HepG2 (cell line): Measurements from ENCODE around the gene OPN1SW. TPM values are rescaled to one million over a fixed set of nuclear protein-coding genes. Genes with fewer than 3 reads are reported as not detected.

Source experiments
- ATAC-seq: fragments of 200-7000 bp; cut with Tn5 transposase; 3 replicates; pipeline ENCODE4 v1.9.1; 2020; ENCODE audit warnings: mild to moderate bottlenecking, moderate library complexity
- BruUV-seq: library from RNA; stranded (reverse); fragments of 400-500 nt; replicated peaks from 2 replicates; lab custom pipeline; 2021; lab: Mats Ljungman, UMichigan
- CTCF ChIA-PET: fragments of 300-600 bp; formaldehyde crosslinking; extraction: SDS; loops from one replicate; lab custom pipeline; 2021; ENCODE audit warnings: low total read pairs, inconsistent platforms, low intra/inter-chr PET ratio; lab: Yijun Ruan, JAX
- POLR2A ChIA-PET: fragments of 350-600 bp; sonication (Branson Sonifier 250); formaldehyde crosslinking; loops from one replicate; lab custom pipeline; 2020; ENCODE audit warnings: antibody characterized with exemption, inconsistent platforms; lab: Yijun Ruan, JAX
- DNase-seq: peaks from one replicate; pipeline ENCODE4 v3.0.0-alpha.2; 2015; ENCODE audit warnings: low spot score
- FAIRE-seq: peaks from 3 replicates; lab custom pipeline; 2011; peaks lifted over from hg19 to GRCh38; lab: Jason Lieb, UNC
- H2AFZ ChIP-seq: one replicate; pipeline ENCODE4 v1.6.1; 2011; ENCODE audit warnings: low read length, inconsistent platforms
- H3K27ac ChIP-seq: fragments of 300-600 bp; 3 replicates; pipeline ENCODE4 v1.8.0; 2011; ENCODE audit warnings: mixed run types, mild to moderate bottlenecking, mixed read lengths, low read length, inconsistent platforms; ENCODE audit not compliant: insufficient read depth; ENCODE audit errors: extremely low read length
- H3K27me3 ChIP-seq, 2 experiments: fragments of 200-600 bp in 1 of 2; 2 replicates in 1 of 2; 3 replicates in 1 of 2; pipeline versions ENCODE4 v1.6.0 to v1.8.0; 2011; ENCODE audit warnings: low read length in 2 of 2, mild to moderate bottlenecking in 2 of 2, moderate library complexity in 2 of 2, inconsistent platforms in 1 of 2; ENCODE audit not compliant: insufficient read depth in 2 of 2, control insufficient read depth in 1 of 2
- H3K36me3 ChIP-seq, 2 experiments: fragments of 200-600 bp in 1 of 2; replicated peaks in 1 of 2; 2 replicates in 1 of 2; 3 replicates in 1 of 2; pipeline versions ENCODE4 v1.5.1 to v1.8.0; 2011; ENCODE audit warnings: low read length in 2 of 2, inconsistent platforms in 1 of 2; ENCODE audit not compliant: insufficient read depth in 2 of 2, control insufficient read depth in 1 of 2
- H3K4me1 ChIP-seq: 2 replicates; pipeline ENCODE4 v1.5.1; 2012; ENCODE audit warnings: low read length, inconsistent platforms; ENCODE audit not compliant: insufficient read depth
- H3K4me2 ChIP-seq: 2 replicates; pipeline ENCODE4 v1.6.0; 2011; ENCODE audit warnings: low read depth, low read length, inconsistent platforms
- H3K4me3 ChIP-seq, 3 experiments: fragments of 200-600 bp in 1 of 3; sonication (generic), shearing (Covaris generic) in 1 of 3; replicated peaks in 1 of 3; 2 replicates each; pipeline ENCODE4 v1.5.1; 2011 to 2016; ENCODE audit warnings: low read length in 3 of 3, inconsistent platforms in 2 of 3, low read depth in 2 of 3, mild to moderate bottlenecking in 2 of 3, control low read depth in 1 of 3, mixed read lengths in 1 of 3; ENCODE audit not compliant: insufficient read depth in 1 of 3
- H3K79me2 ChIP-seq: one replicate; pipeline ENCODE4 v1.6.1; 2011; ENCODE audit warnings: low read length, inconsistent platforms; ENCODE audit not compliant: insufficient read depth
- H3K9ac ChIP-seq: 2 replicates; pipeline ENCODE4 v1.6.0; 2011; ENCODE audit warnings: mild to moderate bottlenecking, low read depth, low read length, inconsistent platforms; ENCODE audit not compliant: insufficient read depth
- H3K9me3 ChIP-seq: 2 replicates; pipeline ENCODE4 v1.5.1; 2012; ENCODE audit warnings: mild to moderate bottlenecking, low read length
- H4K20me1 ChIP-seq: 2 replicates; pipeline ENCODE4 v1.6.0; 2011; ENCODE audit warnings: inconsistent platforms, mild to moderate bottlenecking, low read length, moderate library complexity; ENCODE audit not compliant: insufficient read depth
- GZF1 ChIP-seq: sonication (generic); formaldehyde crosslinking; IDR thresholded peaks from 2 replicates; pipeline ENCODE4 v1.5.1; 2020; ENCODE audit warnings: mild to moderate bottlenecking, missing genetic modification reagents
- NR2F1 ChIP-seq, 2 experiments: fragments of 450-650 bp in 1 of 2; formaldehyde crosslinking in 1 of 2; IDR thresholded peaks; 2 replicates each; pipeline versions ENCODE4 v1.5.0 to v1.6.1; 2016 to 2020; ENCODE audit warnings: mild to moderate bottlenecking in 1 of 2, missing compliant biosample characterization in 1 of 2, missing genetic modification reagents in 1 of 2, moderate library complexity in 1 of 2
- NR2F2 ChIP-seq: IDR thresholded peaks from 2 replicates; pipeline ENCODE4 v1.6.1; 2012; ENCODE audit warnings: low read depth, inconsistent platforms, borderline replicate concordance
- NR2F6 ChIP-seq, 2 experiments: IDR thresholded peaks; 2 replicates each; pipeline ENCODE4 v1.6.1; 2016; ENCODE audit warnings: antibody characterized with exemption in 1 of 2, mild to moderate bottlenecking in 1 of 2
- POLR2G ChIP-seq: fragments of 200-400 bp; formaldehyde crosslinking; IDR thresholded peaks from 2 replicates; pipeline ENCODE4 v1.6.1; 2018; ENCODE audit warnings: mild to moderate bottlenecking, low read depth, low read length, moderate library complexity
- RARA ChIP-seq: IDR thresholded peaks from 2 replicates; pipeline ENCODE4 v1.6.1; 2016; ENCODE audit warnings: missing genetic modification reagents, missing compliant biosample characterization
- REPIN1 ChIP-seq: sonication (generic); formaldehyde crosslinking; IDR thresholded peaks from 2 replicates; pipeline ENCODE4 v1.8.0; 2022; ENCODE audit warnings: missing genetic modification reagents, low read depth, mild to moderate bottlenecking, borderline replicate concordance
- SALL1 ChIP-seq: sonication (generic); formaldehyde crosslinking; IDR thresholded peaks from 2 replicates; pipeline ENCODE4 v1.8.0; 2022; ENCODE audit warnings: mild to moderate bottlenecking, missing genetic modification reagents
- TOPORS ChIP-seq: sonication (generic); formaldehyde crosslinking; IDR thresholded peaks from 2 replicates; pipeline ENCODE4 v1.8.0; 2023; ENCODE audit warnings: mild to moderate bottlenecking, missing genetic modification reagents
- ZNF292 ChIP-seq: sonication (generic); formaldehyde crosslinking; IDR thresholded peaks from 2 replicates; pipeline ENCODE4 v1.8.1; 2022; ENCODE audit warnings: mild to moderate bottlenecking, low read depth, missing genetic modification reagents, borderline replicate concordance
- WGBS: methylation state at CpG from one replicate; pipeline ENCODE4 v1.1.6; 2017; ENCODE audit warnings: low lambda C conversion rate; 5-methylcytosine and 5-hydroxymethylcytosine counted together
- in situ Hi-C: cut with HindIII; loops from 2 replicates; pipeline ENCODE4 v1.10.0; 2017; ENCODE audit warnings: low pct_unique_long_range_greater_than_20kb; ENCODE audit not compliant: extremely low pct_ligation_motif_present
- intact Hi-C: fragments of 100-400 bp; cut with micrococcal nuclease; formaldehyde crosslinking; loops from one replicate; pipeline ENCODE4 v1.10.0; 2022; ENCODE audit not compliant: unreplicated experiment
- polyA plus RNA-seq, 8 experiments: library from polyadenylated mRNA; depleted of rRNA in 3 of 8; stranded (reverse) in 7 of 8; unstranded in 1 of 8; fragments of >200 nt; fragmentation: Illumina TruSeq in 4 of 8; extraction: Trizol in 4 of 8; gene quantifications; 2 replicates each; pipeline versions ENCODE4 v1.2.1 to v1.2.3, GENCODE V29; 2011 to 2016; ENCODE audit warnings: low read depth in 4 of 8, missing spikeins in 1 of 8, mixed read lengths in 1 of 8; ENCODE audit not compliant: insufficient read depth in 1 of 8
- total RNA-seq, 5 experiments: library from RNA; depleted of rRNA; stranded (reverse); fragments of >200 nt; fragmentation: Illumina TruSeq; extraction: Trizol; gene quantifications; 2 replicates each; pipeline ENCODE4 v1.2.3, GENCODE V29; 2016; ENCODE audit warnings: low read depth in 1 of 5
- TF ChIP-seq, protein P1 (sequence below): IDR thresholded peaks from 2 replicates; pipeline ENCODE4 v1.4.0; 2020; ENCODE audit warnings: mild to moderate bottlenecking, missing genetic modification reagents
- TF ChIP-seq, protein P2 (sequence below): sonication (generic); formaldehyde crosslinking; IDR thresholded peaks from 2 replicates; pipeline ENCODE4 v1.5.0; 2020; ENCODE audit warnings: missing genetic modification reagents
- TF ChIP-seq, protein P3 (sequence below): IDR thresholded peaks from 2 replicates; pipeline ENCODE4 v1.6.1; 2012; ENCODE audit warnings: low read length, improper control_type of control experiment

OPN1SW gene
- total and polyA plus RNA-seq, 2 of the 13 experiments (the other 11 are each of a cell fraction or from before 2014, with no cell fraction given) = not detected

DNA sequence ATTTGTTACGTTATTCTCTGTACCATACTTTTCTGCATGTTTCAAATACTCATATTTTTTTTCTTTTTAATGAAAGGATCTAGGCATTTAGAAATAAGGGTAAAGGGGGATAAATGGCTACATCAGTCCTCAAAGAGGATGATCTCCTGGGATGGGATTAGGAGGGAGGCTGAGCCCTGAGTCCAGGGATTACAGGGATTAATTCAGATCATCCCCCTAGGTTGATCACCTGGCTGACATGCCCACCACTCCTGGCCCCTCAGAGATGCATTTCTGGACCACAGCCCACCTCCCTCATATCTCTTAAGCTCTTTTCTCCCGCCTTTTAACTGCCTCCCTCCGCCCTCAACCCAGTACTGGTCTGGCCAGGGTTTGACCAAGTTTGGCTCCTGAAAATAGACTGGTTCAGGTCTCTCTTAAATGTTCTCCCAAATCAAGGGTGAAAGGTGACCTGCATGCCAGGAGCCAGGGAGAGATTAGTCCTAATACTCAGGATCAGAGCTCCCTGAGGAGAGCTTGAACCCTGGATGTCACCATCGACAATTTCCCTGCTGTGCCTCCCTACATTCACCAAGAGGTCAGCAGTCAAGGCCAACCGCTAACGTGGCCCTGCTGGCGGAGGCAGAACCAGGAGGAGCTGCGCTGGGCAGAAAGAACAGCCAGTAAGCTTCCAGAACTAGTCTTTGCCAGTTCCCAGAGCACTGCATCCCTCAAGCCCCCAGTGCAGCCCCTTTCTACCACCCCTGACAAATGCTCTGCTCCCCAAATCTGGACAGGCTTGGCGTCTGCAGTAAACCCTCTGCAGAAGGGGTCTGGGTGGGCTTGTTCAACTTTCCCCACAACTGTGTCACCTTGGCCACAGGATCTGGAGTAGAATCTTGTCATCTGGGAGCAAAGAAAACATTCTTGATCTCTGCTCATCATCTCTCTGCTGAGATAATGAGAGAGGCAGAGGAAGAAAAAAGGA lies 13.1 kb upstream of the OPN1SW start:
- H3K27ac ChIP-seq = no peak overlapping the region
- H3K4me2 ChIP-seq = peak overlapping the region; percentile 31; the same call in 1 of the 2 replicates
- peak; percentile 53 for ATAC-seq
- intact Hi-C loops (loop anchor here (10.0 kb wide), 1 partner anchor 76 kb away; the partner anchor contains the start of gene ATP6V1F), in situ Hi-C loops (no loop called here)
- peaks cover 5 to 27% of the 10 kb centered on the region in 2 experiments; a peak in 4 of 5 replicates for H3K27me3 ChIP-seq
- peaks cover 20% of the 10 kb centered on the region for H3K4me1 ChIP-seq
- BruUV-seq = no TSS peak
- DNase-seq = no peak
- H2AFZ ChIP-seq = no peak overlapping the region
- H4K20me1 ChIP-seq = no peaks in the 10 kb centered on the region
- no peak overlapping the region for H3K9ac ChIP-seq
- POLR2A ChIA-PET = no interaction called here
- H3K9me3 ChIP-seq = no peaks in the 10 kb centered on the region
- no peaks in the 10 kb centered on the region for H3K36me3 ChIP-seq
- H3K79me2 ChIP-seq = no peaks in the 10 kb centered on the region
- 55% methylated on average over 5 of the region's 9 CpGs for WGBS
- CTCF ChIA-PET = no interaction called here
- TF ChIP-seq REPIN1 (CRISPR knock-in tag) = no peak
- TF ChIP-seq NR2F2 = peak; percentile 52; the same call in 1 of the 2 replicates
- TF ChIP-seq, protein P1, sequence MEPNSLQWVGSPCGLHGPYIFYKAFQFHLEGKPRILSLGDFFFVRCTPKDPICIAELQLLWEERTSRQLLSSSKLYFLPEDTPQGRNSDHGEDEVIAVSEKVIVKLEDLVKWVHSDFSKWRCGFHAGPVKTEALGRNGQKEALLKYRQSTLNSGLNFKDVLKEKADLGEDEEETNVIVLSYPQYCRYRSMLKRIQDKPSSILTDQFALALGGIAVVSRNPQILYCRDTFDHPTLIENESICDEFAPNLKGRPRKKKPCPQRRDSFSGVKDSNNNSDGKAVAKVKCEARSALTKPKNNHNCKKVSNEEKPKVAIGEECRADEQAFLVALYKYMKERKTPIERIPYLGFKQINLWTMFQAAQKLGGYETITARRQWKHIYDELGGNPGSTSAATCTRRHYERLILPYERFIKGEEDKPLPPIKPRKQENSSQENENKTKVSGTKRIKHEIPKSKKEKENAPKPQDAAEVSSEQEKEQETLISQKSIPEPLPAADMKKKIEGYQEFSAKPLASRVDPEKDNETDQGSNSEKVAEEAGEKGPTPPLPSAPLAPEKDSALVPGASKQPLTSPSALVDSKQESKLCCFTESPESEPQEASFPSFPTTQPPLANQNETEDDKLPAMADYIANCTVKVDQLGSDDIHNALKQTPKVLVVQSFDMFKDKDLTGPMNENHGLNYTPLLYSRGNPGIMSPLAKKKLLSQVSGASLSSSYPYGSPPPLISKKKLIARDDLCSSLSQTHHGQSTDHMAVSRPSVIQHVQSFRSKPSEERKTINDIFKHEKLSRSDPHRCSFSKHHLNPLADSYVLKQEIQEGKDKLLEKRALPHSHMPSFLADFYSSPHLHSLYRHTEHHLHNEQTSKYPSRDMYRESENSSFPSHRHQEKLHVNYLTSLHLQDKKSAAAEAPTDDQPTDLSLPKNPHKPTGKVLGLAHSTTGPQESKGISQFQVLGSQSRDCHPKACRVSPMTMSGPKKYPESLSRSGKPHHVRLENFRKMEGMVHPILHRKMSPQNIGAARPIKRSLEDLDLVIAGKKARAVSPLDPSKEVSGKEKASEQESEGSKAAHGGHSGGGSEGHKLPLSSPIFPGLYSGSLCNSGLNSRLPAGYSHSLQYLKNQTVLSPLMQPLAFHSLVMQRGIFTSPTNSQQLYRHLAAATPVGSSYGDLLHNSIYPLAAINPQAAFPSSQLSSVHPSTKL = 0 out of 2 replicates have a peak, but pooled peaks have one; percentile 21
- peak; percentile 32; the same call in 1 of the 2 replicates for TF ChIP-seq SALL1
- peak; percentile 19; the same call in 1 of the 2 replicates for TF ChIP-seq RARA (CRISPR knock-in tag)
- no peak for TF ChIP-seq POLR2G
- TF ChIP-seq TOPORS = no peak
- peak; percentile 79 for TF ChIP-seq NR2F6 (IDR thresholded peaks at IDR 0.05)
- peak; percentile 89 for TF ChIP-seq NR2F6 (CRISPR knock-in tag; IDR thresholded peaks at IDR 0.05)
- TF ChIP-seq GZF1 (CRISPR knock-in tag) = no peak
- TF ChIP-seq, protein P2, sequence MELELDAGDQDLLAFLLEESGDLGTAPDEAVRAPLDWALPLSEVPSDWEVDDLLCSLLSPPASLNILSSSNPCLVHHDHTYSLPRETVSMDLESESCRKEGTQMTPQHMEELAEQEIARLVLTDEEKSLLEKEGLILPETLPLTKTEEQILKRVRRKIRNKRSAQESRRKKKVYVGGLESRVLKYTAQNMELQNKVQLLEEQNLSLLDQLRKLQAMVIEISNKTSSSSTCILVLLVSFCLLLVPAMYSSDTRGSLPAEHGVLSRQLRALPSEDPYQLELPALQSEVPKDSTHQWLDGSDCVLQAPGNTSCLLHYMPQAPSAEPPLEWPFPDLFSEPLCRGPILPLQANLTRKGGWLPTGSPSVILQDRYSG (CRISPR knock-in tag) = no peak
- TF ChIP-seq ZNF292 (CRISPR knock-in tag) = no peak
- TF ChIP-seq NR2F1 (CRISPR knock-in tag; IDR thresholded peaks at IDR 0.05) = peak; percentile 72 to 83
- TF ChIP-seq, protein P3, sequence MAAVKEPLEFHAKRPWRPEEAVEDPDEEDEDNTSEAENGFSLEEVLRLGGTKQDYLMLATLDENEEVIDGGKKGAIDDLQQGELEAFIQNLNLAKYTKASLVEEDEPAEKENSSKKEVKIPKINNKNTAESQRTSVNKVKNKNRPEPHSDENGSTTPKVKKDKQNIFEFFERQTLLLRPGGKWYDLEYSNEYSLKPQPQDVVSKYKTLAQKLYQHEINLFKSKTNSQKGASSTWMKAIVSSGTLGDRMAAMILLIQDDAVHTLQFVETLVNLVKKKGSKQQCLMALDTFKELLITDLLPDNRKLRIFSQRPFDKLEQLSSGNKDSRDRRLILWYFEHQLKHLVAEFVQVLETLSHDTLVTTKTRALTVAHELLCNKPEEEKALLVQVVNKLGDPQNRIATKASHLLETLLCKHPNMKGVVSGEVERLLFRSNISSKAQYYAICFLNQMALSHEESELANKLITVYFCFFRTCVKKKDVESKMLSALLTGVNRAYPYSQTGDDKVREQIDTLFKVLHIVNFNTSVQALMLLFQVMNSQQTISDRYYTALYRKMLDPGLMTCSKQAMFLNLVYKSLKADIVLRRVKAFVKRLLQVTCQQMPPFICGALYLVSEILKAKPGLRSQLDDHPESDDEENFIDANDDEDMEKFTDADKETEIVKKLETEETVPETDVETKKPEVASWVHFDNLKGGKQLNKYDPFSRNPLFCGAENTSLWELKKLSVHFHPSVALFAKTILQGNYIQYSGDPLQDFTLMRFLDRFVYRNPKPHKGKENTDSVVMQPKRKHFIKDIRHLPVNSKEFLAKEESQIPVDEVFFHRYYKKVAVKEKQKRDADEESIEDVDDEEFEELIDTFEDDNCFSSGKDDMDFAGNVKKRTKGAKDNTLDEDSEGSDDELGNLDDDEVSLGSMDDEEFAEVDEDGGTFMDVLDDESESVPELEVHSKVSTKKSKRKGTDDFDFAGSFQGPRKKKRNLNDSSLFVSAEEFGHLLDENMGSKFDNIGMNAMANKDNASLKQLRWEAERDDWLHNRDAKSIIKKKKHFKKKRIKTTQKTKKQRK = no peak
- no peak overlapping the region for H3K4me3 ChIP-seq
- no peak for FAIRE-seq
